Aorta (tissue), 5 donors: ENCODE measurements around the gene CYBC1. TPM values are rescaled to one million over a fixed set of nuclear protein-coding genes. Genes with fewer than 3 reads are reported as not detected.
"Not testable (repeated sequence)": the region's sequence is repeated elsewhere in the genome, so short reads cannot be mapped to it uniquely, and the experiment has no call there.

Experiments used
- ATAC-seq: fragments of 200-7000 bp; cut with Tn5 transposase; one replicate; pipeline ENCODE4 v1.9.1; 2022; ENCODE audit warnings: moderate library complexity; ENCODE audit not compliant: low FRiP score
- DNase-seq, 2 donors: peaks; one replicate each; pipeline ENCODE4 v3.0.0-alpha.2; 2020
- H3K27ac ChIP-seq, 2 donors: one replicate each; pipeline ENCODE4 v1.5.1; 2013; ENCODE audit warnings: low read length in 2 of 2, mild to moderate bottlenecking in 2 of 2, moderate library complexity in 2 of 2, control low read depth in 1 of 2, inconsistent platforms in 1 of 2, low read depth in 1 of 2
- H3K27me3 ChIP-seq, 2 donors: one replicate each; pipeline ENCODE4 v1.6.1; 2013; ENCODE audit warnings: control low read depth in 1 of 2, low read length in 1 of 2, mild to moderate bottlenecking in 1 of 2, moderate library complexity in 1 of 2; ENCODE audit not compliant: insufficient read depth in 2 of 2, control insufficient read depth in 1 of 2
- H3K36me3 ChIP-seq, 2 donors: one replicate each; pipeline ENCODE4 v1.6.1; 2013; ENCODE audit warnings: control low read depth in 1 of 2, low read length in 1 of 2, mild to moderate bottlenecking in 1 of 2; ENCODE audit not compliant: insufficient read depth in 2 of 2, control insufficient read depth in 1 of 2
- H3K4me1 ChIP-seq, 2 donors: one replicate each; pipeline ENCODE4 v1.6.1; 2013; ENCODE audit warnings: low read length in 2 of 2, control low read depth in 1 of 2, mild to moderate bottlenecking in 1 of 2, moderate library complexity in 1 of 2; ENCODE audit not compliant: insufficient read depth in 2 of 2, control insufficient read depth in 1 of 2
- H3K4me3 ChIP-seq, 2 donors: one replicate each; pipeline ENCODE4 v1.5.1; 2013; ENCODE audit warnings: low read length in 2 of 2, control low read depth in 1 of 2, mild to moderate bottlenecking in 1 of 2
- H3K9me3 ChIP-seq: one replicate; pipeline ENCODE4 v1.6.1; 2013; ENCODE audit warnings: mild to moderate bottlenecking, low read length; ENCODE audit not compliant: control insufficient read depth
- WGBS, 2 donors: extraction: QIAGEN DNeasy Blood & Tissue Kit; methylation state at CpG; one replicate each; pipeline ENCODE4 v1.1.7; 2013; 5-methylcytosine and 5-hydroxymethylcytosine counted together
- intact Hi-C, 2 donors: fragments of 100-400 bp; cut with DNase I; formaldehyde crosslinking; loops; one replicate each; pipeline versions ENCODE4 v1.14.2 to v1.15.0; 2022
- polyA plus RNA-seq, 2 donors: library from polyadenylated mRNA; stranded (reverse); fragments of 200-250 nt; gene quantifications; one replicate each; pipeline ENCODE4 v1.2.3, GENCODE V29; 2013
- total RNA-seq, 2 donors: library from RNA; stranded (reverse); fragmentation: NEBNext Ultra II Directional; extraction: Animal tissue kit (Norgen Biotek cat#: 25700); gene quantifications; one replicate each; pipeline ENCODE4 v1.2.1, GENCODE V29; 2021
- donor health status: healthy with polysubstance abuse.
- donor health status: Bipolar disorder and iron deficiency.
- donor health status: DM: no; HTN: no; CAD: no.
- donor health status: DM: no; HTN: no; CAD: no.
- donor health status: DM: yes; HTN: yes; CAD: no.

Gene CYBC1
- total and polyA plus RNA-seq, 4 donors = 26.5 to 131 (median 62.8) TPM

DNA sequence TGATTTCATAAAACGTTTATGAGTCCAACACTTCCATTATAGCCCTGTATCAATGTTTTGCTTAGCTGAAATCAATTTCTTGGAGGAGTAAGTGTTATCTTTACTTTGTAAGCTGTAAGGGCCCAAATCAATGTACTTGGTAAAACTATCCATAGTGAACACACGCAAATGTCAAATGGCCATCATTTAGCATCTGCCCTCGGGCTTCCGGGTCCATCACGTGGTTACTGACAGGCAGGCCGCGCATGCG, 7.3 kb upstream of the CYBC1 start:
- H3K27me3 ChIP-seq = no peaks in the 10 kb centered on the region
- H3K36me3 ChIP-seq = no peaks in the 10 kb centered on the region
- 0% methylated on average over 8 of the region's 8 CpGs for WGBS, 2 donors
- peak overlapping the region in 1 of 2 donors; percentile 71 for H3K4me3 ChIP-seq
- H3K4me1 ChIP-seq = peaks cover 0 to 2% of the 10 kb centered on the region in 2 donors
- intact Hi-C loops = loop anchor here in 1 of 2 donors (2.0 to 10.0 kb wide), 2 partner anchors 31 to 97 kb away; no protein-coding TSS in a partner anchor
- H3K27ac ChIP-seq = peak overlapping the region; percentile 98 to 100
- ATAC-seq (no peak), DNase-seq (no peak)
- no peaks in the 10 kb centered on the region for H3K9me3 ChIP-seq

DNA sequence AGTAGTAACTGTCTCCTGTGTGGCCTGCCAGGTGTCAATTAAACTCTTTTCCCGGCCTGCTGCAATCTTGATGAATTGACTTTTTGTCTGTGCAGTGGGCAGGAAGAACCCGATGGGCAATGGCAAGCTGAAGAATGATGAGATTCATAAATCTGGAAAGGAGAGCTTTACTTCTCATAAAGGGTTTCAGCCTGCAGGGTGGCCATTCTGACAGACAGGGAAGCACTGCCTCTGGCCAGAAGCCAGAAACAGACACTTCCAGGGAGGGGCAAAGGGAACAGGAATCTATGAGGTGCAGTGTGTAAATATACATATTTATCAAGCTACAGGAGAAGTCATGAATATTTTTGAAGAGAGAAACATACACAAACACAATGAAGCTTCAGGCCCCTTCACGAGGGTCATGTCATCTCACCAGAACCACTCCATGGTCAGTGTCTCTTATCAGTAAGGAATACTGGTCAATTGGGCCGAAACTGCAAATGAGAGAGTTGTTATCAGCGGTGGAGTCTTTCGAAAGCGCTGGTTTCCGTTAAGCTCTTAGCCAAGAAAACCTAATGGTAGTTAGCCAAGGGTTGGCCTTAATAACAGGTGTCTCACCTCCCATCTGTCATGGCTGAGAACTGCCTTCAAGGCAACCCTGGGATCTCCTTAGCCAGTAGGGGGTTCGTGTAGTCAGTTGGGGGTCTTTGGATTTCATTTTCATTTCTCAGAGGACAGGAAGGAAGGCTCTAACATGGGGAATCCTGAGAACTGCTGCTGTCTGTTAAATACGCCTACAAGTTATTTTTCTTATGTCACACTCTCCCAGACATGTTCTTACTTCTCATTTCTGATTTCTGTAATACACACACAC, 6.7 kb upstream of the CYBC1 start:
- WGBS, 2 donors = 56 to 68% methylated on average over 10 of the region's 10 CpGs
- no peaks in the 10 kb centered on the region for H3K36me3 ChIP-seq
- DNase-seq = peak in 1 of 2 donors; percentile 79
- no peak for ATAC-seq
- H3K4me1 ChIP-seq = peaks cover 0 to 2% of the 10 kb centered on the region in 2 donors
- no peaks in the 10 kb centered on the region for H3K27me3 ChIP-seq
- no peaks in the 10 kb centered on the region for H3K9me3 ChIP-seq
- H3K27ac ChIP-seq = peak overlapping the region; percentile 97 to 98
- H3K4me3 ChIP-seq = no peak overlapping the region
- intact Hi-C loops = loop anchor here in 1 of 2 donors (10.0 kb wide), 1 partner anchor 98 kb away; no protein-coding TSS in a partner anchor

DNA sequence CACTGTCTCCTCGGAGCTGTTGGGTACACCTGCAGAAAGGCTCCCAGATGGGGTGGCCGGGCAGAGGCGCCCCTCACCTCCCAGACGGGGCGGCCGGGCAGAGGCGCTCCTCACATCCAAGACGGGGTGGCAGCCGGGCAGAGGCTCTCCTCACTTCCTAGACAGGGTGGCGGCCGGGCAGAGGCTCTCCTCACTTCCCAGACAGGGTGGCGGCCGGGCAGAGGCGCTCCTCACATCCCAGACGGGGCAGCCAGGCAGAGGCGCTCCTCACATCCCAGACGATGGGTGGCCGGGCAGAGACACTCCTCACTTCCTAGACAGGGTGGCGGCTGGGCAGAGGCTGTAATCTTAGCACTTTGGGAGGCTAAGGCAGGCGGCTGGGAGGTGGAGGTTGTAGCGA, 3.2 kb upstream of the CYBC1 start:
- intact Hi-C loops = loop anchor here in 1 of 2 donors (10.0 kb wide), 1 partner anchor 101 kb away; no protein-coding TSS in a partner anchor
- H3K9me3 ChIP-seq, H3K36me3 ChIP-seq, DNase-seq, H3K4me1 ChIP-seq, ATAC-seq, H3K27ac ChIP-seq, H3K4me3 ChIP-seq, H3K27me3 ChIP-seq: not testable (repeated sequence)
- WGBS, 2 donors = 93 to 95% methylated on average over 21 of the region's 21 CpGs

DNA sequence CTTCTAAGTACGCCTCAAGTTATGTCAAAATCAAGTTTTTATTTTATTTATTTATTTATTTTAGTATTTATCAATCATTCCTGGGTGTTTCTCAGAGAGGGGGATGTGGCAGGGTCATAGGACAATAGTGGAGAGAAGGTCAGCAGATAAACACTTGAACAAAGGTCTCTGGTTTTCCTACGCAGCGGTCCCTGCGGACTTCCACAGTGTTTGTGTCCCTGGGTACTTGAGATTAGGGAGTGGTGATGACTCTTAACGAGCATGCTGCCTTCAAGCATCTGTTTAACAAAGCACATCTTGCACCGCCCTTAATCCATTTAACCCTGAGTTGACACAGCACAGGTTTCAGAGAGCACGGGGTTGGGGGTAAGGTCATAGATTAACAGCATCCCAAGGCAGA, 2.6 kb upstream of the CYBC1 start:
- intact Hi-C loops = loop anchor here in 1 of 2 donors (10.0 kb wide), 1 partner anchor 102 kb away; no protein-coding TSS in a partner anchor
- not testable (repeated sequence) for H3K4me1 ChIP-seq, H3K27ac ChIP-seq, H3K27me3 ChIP-seq, H3K36me3 ChIP-seq, H3K4me3 ChIP-seq, H3K9me3 ChIP-seq, ATAC-seq, DNase-seq
- 91 to 94% methylated on average over 7 of the region's 7 CpGs for WGBS, 2 donors

DNA sequence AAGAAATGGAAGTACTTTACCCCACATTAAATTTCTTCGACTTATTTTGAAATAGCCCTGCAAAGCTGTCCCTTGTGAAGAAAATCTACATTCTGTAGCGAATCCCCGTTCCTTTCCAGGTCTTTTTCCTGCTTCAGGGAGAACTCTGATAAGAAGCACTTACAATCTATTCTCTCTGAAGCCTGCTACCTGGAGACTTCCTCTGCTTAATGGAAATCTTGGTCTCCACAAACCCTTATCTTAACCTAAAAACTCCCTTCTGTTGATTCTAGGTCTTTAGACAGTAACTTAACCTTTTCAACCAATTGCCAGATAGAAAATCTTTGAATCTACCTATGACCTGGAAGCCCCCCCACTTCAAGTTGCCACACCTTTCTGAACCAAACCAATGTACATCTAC, 1.6 kb upstream of the CYBC1 start:
- Histone ChIP-seq H3K4me1 (peaks cover 0 to 1% of the 10 kb centered on the region in 2 donors), H3K4me3 (no peak overlapping the region), H3K36me3 (no peaks in the 10 kb centered on the region), H3K27me3 (no peaks in the 10 kb centered on the region), H3K9me3 (no peaks in the 10 kb centered on the region), H3K27ac (no peak overlapping the region)
- WGBS, 2 donors = 97% methylated on average over 3 of the region's 3 CpGs
- no peak for ATAC-seq
- intact Hi-C loops = loop anchor here in 1 of 2 donors (10.0 kb wide), 1 partner anchor 103 kb away; no protein-coding TSS in a partner anchor
- DNase-seq = no peak

DNA sequence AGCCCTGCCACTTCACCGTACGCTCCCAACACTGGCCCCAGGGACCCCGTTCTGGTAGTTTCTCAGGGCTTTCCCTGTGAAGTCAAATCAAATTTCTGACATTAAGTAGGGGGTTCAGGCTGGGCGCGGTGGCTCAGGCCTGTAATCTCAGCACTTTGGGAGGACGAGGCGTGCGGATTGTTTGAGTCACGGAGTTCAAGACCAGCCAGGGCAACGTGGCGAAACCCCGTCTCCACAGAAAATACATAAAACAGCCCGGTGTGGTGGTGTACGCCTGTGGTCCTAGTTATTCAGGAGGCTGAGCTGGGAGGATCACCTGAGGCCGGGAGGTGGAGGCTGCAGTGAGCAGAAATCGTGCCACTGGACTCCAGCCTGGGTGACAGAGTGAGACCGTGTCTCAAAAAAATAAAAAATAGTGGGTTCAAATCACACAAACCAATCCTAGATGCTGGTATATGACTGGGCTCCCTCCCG, 632 bp downstream of the CYBC1 start:
- Histone ChIP-seq H3K4me1 (no peaks in the 10 kb centered on the region), H3K4me3 (peak overlapping the region; percentile 75 to 87), H3K27me3 (no peaks in the 10 kb centered on the region), H3K36me3 (no peaks in the 10 kb centered on the region), H3K27ac (peak overlapping the region in 1 of 2 donors; percentile 58), H3K9me3 (no peaks in the 10 kb centered on the region)
- WGBS, 2 donors = 62 to 72% methylated on average over 18 of the region's 18 CpGs
- intact Hi-C loops = loop anchor here in 1 of 2 donors (10.0 kb wide), 1 partner anchor 105 kb away; no protein-coding TSS in a partner anchor
- DNase-seq (no peak), ATAC-seq (peak; percentile 9)

DNA sequence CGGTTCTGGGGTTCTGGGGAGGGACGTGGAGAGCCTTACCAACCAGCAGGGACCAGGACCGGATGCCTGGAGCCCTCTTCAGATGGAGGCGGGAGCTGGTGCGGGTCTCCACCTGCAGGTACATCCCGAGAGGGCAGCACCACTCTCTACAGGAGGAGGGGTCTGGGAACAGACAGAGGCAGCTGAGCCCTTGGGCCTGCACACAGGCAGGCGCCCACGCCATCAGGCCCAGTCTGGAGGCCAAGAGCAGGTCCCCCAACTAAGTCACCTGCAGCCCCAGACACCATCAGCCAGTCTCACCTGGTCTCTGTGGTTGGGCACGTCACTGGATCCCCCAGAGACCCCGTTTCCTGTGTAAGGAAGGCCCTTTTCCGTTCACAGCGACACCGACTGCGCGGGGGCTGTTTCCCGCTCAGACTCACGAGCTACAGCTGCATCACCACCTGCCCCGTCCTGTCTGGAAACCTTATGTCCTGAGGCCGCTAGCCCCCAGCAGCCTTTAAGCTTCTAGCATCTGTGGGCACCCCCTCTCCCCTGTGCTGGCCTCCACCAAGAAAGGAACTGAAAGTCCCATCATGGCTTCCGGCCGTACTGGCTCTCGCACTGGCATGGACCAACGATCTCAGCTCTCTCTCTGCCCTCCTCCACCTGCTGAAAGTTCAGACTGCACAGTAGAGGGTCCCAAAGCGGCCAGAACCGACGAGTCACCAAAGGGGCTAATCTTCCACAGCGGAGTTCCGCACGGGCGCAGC, 1.2 kb downstream of the CYBC1 start:
- Histone ChIP-seq H3K36me3 (no peaks in the 10 kb centered on the region), H3K27me3 (no peaks in the 10 kb centered on the region), H3K27ac (no peak overlapping the region), H3K4me3 (peak overlapping the region in 1 of 2 donors; percentile 87), H3K4me1 (no peaks in the 10 kb centered on the region), H3K9me3 (no peaks in the 10 kb centered on the region)
- intact Hi-C loops = no loop called here
- WGBS, 2 donors = 87 to 88% methylated on average over 29 to 30 of the region's 30 CpGs
- DNase-seq (no peak), ATAC-seq (no peak)

DNA sequence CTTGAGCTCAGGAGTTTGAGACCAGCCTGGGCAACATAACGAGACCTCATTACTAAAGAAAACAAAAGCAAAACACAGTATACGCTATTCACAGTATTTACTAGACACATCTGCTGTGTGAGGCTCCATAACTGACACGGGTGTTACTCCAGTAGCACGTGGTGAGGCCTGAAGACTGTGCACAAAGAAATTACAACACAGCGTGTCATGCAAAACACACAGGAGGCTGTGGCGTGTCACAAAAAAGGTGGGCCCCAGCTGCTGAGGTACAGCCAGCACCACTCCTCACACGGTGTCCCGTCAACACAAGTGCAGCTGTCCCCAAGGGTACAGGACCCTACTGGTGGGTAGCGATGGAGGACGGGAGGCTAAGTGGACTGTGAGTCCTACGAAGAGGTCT, 2.7 kb downstream of the CYBC1 start:
- no peaks in the 10 kb centered on the region for H3K27me3 ChIP-seq
- H3K36me3 ChIP-seq = no peaks in the 10 kb centered on the region
- ATAC-seq = no peak
- DNase-seq = no peak
- no peaks in the 10 kb centered on the region for H3K4me1 ChIP-seq
- no peaks in the 10 kb centered on the region for H3K9me3 ChIP-seq
- intact Hi-C loops = no loop called here
- H3K27ac ChIP-seq = no peak overlapping the region
- WGBS, 2 donors = 93 to 96% methylated on average over 11 of the region's 11 CpGs
- no peak overlapping the region for H3K4me3 ChIP-seq
